HG02642 (cell line): ENCODE data around the gene MAGI1.
"Not testable (repeated sequence)": the region's sequence is repeated elsewhere in the genome, so short reads cannot be mapped to it uniquely, and the experiment has no call there.

Experiments
- ATAC-seq: cut with Tn5 transposase; IDR thresholded peaks from one replicate; pipeline ENCODE4 v1.9.1; 2021; ENCODE audit warnings: mild to moderate bottlenecking; ENCODE audit not compliant: unreplicated experiment, poor library complexity

Gene MAGI1

DNA sequence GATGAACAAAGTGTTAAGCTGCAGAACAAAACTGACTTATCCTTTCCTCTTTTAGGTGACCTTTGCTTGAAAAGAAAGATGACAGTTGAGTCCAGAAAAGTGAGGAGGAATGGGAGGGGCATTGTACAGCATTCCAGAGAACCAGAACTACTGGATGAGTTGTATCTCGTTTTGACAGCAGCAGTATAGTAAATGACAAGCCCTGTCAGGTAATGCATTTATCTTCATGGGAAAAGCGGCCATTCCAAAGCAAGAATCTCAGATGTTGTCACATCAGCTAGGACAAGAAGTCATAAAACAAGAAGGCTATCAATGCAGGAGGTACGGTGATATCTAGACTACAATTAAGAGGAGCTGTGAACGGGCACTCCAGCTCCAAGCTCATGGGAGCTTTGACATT, 421.5 kb downstream of the MAGI1 start:
- no peak for ATAC-seq

GRCh38 chr3:65616563-65616962, 422.2 kb downstream of the MAGI1 start:
- ATAC-seq, result no peak

DNA sequence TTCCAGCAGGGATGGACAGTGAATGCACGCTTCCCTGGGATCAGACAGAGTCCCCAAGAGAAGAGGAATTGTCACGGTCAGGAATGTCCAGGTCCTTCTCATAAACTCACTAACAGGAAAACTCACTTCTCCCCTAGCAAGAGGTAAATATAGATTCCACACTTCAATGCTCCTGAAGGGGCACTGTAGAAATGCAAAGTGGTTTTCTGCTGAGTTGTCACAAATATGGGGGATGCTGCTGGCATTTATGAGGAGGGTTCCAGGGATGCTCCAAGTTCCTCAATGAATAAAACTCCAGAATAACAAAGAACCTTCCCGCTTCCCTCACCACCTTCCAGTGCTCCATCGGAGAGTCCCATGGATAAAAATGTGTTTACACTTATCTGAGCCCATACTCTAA, 423.4 kb downstream of the MAGI1 start:
- ATAC-seq, result no peak

DNA sequence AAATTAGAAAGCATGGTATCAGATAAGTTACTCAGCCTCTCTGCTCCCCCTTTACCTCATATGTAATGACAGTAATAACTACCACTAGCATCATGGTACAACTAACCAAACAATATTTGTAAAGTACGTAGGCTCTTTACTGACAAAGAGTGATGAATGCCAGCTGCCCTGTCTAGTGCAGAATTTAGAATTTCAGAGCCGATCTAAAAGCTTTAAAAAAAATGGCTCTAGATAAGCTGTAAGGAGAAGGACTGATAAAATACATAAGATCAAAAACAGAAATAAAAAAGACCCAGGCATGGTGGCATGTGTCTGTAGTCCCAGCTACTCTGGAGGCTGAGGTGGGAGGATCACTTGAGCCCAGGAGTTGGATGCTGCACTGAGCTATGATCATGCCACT, 424.1 kb downstream of the MAGI1 start:
- no peak for ATAC-seq

GRCh38 chr3:65607965-65608460, 430.7 kb downstream of the MAGI1 start:
- not testable (repeated sequence) for ATAC-seq

DNA sequence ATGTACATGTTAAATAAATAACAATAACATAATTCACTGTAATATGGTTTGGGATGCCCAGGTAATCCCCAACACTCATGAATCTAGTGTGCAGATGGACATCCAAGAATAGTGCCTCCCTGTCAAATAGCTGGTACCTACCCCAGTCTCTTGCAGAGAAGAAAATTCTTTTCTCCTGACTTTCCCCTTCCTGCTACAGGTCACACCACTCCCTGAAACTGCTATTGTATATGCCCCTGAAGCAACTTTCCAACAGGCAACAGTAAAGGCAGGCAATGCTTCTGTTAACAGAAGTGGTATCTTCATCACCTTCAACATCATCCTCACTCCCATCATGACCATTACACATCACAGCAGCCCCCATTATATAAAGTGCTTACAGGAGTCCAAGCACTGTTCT, 431.6 kb downstream of the MAGI1 start:
- ATAC-seq, result no peak

- no peak for ATAC-seq
These were observed 432.8 kb downstream of the MAGI1 start for GRCh38 chr3:65605876-65606432.

DNA sequence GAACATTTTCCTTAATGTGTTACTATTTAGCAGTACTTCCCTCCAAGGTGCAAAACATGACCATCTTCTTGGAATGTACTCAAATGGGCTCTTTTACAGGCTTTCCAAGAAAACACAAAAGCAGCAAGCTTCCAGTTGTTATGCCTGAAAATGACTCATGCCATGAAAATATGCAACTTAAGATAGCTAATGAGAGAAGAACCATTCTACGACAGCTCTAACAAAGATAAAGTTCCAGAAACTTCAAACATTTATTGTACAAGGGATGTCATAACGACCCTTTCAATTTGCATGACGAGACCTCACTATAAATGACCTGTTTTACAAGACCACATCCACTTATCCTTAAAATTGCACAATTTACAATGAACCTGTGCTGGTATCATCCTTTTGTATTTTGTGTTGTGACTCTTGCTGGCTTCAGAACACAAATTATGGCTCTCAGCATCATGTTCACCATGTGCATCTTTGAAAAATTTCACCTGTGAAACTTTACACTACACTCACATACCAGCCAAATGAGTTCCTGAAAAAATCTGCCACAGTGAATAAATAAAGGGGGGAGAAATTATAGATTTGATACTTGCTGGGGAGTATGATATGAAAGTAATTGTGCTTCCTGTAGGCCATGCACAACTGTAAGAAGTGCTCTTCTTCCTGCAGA, 433.7 kb downstream of the MAGI1 start:
- no peak for ATAC-seq

GRCh38 chr3:65603631-65604030, 435.1 kb downstream of the MAGI1 start:
- no peak for ATAC-seq

DNA sequence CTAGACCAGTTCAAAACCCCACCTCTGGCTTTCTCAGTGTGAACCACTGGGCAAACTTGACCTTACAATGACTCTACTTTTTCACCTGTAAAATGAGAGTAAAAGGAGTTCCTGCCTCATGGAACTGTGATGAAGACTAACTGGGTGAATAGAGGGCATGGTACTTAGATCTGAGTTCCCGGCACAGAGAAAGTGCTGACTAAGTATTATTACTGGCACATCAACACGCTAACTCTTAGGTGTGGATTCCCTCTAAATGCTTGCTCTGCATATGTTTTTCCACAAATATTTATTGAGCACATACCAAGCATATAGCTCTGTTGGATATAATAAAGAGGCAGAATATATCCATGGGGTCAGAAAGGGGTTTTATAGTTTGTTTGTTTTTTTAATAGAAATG, 437.8 kb downstream of the MAGI1 start:
- no peak for ATAC-seq

GRCh38 chr3:65597952-65598413, 440.7 kb downstream of the MAGI1 start:
- ATAC-seq, result no peak

DNA sequence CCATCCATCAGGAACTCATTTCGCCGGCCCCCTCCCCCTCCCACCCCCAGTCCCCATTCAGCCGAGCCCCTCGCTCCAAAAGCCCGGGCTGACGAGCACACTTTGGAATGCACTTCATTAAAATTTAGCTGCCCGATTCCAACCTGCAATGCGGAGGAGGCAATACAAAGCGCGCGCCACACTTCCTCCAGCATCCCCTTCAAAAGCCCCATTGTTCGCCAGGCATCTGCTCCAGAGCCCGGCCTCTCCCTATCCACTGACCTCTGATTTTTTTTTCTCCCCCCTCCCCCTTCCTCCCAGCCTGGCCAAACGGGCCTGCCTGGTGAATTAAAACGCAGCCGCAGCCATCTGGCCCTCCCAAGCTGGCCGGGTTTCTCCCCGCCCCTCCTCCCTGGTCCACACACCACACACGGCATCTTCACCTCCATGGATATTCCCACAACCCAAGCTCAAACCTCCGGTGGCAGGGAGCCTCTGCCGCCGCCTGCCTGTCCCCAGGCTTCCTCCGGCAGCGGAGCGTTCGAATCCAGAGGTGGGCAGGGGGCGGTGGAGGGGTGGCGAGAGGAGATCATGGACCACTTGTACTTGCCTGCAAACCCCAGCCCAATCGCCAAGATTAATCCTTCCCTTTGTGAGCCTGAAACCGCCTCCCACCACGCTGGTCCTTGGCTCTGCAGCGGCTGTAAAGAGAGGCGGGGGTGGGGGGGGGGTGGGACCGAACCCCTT, 441.3 kb downstream of the MAGI1 start:
- no peak for ATAC-seq

DNA sequence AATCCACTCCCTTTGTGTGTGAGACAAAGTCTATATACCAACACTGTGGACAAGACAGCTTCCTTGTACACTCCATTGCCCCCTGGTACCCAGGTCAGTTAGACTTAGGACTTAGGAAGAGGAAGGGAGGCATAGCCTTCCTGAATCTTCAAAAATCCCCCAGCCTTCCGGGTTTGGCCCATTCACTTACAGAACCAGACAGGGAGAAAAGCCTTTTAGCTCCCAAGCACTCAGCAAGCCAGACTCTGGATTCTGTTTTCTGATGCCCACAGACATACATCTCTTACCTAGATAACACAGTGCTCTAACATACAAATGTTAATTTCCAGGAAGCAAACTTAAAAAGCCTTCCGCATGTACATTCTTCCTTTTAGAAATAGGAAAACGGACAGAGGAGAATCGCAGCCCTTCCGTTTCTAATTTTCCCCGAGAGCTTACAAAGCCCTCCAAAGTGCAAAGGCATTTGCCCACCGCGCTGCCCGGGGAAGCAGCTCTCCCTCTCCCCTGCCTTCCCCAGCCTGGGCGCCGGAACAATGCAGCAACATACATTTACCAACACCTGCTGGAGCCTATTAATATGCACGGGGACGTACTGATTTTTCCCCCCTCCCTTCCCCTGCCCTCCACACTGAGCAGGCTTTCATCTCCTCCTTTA, 442.0 kb downstream of the MAGI1 start:
- no peak for ATAC-seq

GRCh38 chr3:65596029-65596300, 442.8 kb downstream of the MAGI1 start:
- no peak for ATAC-seq

DNA sequence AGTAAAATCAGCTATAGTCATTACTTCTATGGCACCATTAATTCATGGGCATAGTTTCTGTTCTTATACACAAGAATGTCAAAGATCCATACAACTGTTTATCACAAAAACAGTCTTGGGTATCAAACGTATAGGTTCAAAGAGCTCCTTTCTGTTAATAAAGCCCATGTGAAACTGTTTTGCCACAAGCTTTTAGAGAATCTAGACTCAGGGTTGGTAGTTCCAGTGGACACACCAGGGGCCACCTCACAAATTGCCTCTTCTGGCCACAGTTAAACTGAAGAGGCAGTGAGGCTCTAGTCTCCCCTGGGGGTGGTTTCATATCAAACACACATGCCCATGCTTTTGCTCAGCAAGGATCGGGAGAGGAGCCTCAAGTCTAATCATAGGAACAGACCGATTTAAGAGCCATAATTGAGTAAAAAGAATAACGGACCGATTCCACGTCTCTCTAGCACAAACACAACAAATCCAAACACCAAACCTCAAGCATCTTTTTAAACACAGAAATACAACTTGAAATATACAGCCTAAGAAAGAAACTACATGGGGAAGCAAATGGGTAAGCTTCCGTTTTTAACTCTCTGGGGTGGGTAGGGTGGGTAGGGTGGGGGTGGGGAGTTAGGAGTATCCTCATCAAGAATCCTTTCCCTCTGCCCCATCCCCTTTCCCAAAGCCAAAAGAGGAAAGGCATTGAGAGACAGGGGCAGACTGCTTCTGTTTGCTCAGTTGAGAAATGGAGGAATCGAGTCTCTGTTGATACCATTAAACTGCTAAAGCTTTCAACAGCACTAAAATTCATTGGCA, 443.3 kb downstream of the MAGI1 start:
- ATAC-seq, result no peak

DNA sequence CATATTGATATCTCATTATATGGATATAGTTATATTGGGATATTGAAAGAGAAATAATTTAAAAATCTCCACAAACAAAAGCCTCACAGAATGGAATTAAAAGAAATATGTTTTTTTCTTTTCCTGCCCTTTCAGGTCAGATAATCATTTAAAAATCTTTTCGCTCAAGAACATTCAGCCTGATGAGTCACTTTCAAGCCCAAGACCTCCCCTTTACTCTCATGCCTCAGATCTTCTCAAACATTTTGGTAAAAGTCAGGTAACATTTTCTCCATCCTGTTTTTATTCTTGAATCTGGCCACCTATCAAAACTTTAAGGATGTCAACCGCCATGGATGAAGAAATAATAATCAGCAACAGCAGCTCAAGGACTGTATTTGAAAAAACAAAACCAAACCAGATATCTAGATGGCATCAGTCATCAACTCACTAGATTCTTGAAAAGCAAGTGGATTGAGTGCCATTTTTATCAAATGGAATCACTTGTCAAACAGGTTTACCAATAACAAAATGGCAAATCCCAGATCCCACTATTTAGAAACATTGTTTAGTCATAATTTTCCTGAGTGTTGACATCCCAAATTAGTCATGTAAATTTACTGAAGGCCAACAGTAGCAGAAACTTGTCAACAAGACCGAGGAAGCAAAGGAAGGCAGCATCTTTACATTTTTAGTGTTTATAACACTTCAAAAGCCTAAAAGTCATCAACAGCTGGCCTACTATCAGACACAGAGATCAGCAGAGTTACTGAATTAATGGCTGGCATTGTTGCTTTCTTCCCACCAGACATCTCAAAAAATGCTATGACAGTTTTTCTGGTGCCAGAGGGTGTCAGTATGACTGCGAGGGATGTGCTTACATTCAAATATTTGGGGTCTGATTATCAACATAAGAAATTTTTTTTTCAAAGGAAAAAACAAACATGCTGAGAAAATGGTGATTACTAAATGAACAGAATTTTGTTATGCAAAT, 444.7 kb downstream of the MAGI1 start:
- no peak for ATAC-seq

- no peak for ATAC-seq
These were observed 447.4 kb downstream of the MAGI1 start for GRCh38 chr3:65591313-65591712.

GRCh38 chr3:65588884-65589283, 449.8 kb downstream of the MAGI1 start:
- no peak for ATAC-seq
